ENCODE results near the gene MYBPC3.

DNA sequence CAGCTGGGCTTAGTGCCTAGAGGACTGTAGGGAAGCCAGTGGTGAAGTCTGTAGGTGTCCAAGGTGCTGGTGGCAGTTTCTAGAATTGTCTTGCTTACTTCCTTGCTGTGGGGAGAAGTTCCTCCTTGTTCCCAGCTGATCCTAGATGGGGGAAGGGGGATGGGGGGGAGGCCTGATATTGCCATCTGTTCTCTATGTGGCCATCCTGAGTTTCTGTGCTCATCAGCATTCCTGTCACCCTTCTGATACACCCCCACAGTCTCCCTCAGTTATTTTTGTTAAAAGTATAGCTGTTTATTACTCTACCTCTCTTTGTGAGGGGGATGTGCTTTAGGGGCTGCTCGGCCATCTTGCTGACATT lies 46.0 kb downstream of the MYBPC3 start:
- TF ChIP-seq, protein P1, sequence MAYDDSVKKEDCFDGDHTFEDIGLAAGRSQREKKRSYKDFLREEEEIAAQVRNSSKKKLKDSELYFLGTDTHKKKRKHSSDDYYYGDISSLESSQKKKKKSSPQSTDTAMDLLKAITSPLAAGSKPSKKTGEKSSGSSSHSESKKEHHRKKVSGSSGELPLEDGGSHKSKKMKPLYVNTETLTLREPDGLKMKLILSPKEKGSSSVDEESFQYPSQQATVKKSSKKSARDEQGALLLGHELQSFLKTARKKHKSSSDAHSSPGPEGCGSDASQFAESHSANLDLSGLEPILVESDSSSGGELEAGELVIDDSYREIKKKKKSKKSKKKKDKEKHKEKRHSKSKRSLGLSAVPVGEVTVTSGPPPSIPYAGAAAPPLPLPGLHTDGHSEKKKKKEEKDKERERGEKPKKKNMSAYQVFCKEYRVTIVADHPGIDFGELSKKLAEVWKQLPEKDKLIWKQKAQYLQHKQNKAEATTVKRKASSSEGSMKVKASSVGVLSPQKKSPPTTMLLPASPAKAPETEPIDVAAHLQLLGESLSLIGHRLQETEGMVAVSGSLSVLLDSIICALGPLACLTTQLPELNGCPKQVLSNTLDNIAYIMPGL (CRISPR knock-in tag; IDR thresholded peaks at IDR 0.05; ENCODE audit: borderline replicate concordance): no peak
- TF ChIP-seq JUN (IDR thresholded peaks at IDR 0.05) (no peak), RAD21 (conservative IDR thresholded peaks at IDR 0.05 in 1 of 2, IDR thresholded peaks at IDR 0.05 in 1 of 2) (no peak), NR3C1 (IDR thresholded peaks at IDR 0.05) (no peak), JUNB (IDR thresholded peaks at IDR 0.05) (no peak), RNF2 (IDR thresholded peaks at IDR 0.05; ENCODE audit: borderline replicate concordance, low read depth) (no peak), POLR2A (IDR thresholded peaks at IDR 0.05; ENCODE audit: low read length) (no peak), FOSL2 (IDR thresholded peaks at IDR 0.05) (no peak), FOSL2 (CRISPR knock-in tag; IDR thresholded peaks at IDR 0.05) (no peak), ESRRA (IDR thresholded peaks at IDR 0.05; ENCODE audit: borderline replicate concordance, low read length) (no peak), EP300 (IDR thresholded peaks at IDR 0.05) (no peak)
- TF ChIP-seq, protein P2, sequence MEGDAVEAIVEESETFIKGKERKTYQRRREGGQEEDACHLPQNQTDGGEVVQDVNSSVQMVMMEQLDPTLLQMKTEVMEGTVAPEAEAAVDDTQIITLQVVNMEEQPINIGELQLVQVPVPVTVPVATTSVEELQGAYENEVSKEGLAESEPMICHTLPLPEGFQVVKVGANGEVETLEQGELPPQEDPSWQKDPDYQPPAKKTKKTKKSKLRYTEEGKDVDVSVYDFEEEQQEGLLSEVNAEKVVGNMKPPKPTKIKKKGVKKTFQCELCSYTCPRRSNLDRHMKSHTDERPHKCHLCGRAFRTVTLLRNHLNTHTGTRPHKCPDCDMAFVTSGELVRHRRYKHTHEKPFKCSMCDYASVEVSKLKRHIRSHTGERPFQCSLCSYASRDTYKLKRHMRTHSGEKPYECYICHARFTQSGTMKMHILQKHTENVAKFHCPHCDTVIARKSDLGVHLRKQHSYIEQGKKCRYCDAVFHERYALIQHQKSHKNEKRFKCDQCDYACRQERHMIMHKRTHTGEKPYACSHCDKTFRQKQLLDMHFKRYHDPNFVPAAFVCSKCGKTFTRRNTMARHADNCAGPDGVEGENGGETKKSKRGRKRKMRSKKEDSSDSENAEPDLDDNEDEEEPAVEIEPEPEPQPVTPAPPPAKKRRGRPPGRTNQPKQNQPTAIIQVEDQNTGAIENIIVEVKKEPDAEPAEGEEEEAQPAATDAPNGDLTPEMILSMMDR (IDR thresholded peaks at IDR 0.05): no peak
- TF ChIP-seq, protein P3, sequence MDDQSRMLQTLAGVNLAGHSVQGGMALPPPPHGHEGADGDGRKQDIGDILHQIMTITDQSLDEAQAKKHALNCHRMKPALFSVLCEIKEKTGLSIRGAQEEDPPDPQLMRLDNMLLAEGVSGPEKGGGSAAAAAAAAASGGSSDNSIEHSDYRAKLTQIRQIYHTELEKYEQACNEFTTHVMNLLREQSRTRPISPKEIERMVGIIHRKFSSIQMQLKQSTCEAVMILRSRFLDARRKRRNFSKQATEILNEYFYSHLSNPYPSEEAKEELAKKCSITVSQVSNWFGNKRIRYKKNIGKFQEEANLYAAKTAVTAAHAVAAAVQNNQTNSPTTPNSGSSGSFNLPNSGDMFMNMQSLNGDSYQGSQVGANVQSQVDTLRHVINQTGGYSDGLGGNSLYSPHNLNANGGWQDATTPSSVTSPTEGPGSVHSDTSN (IDR thresholded peaks at IDR 0.05): no peak
- TF ChIP-seq, protein P4, sequence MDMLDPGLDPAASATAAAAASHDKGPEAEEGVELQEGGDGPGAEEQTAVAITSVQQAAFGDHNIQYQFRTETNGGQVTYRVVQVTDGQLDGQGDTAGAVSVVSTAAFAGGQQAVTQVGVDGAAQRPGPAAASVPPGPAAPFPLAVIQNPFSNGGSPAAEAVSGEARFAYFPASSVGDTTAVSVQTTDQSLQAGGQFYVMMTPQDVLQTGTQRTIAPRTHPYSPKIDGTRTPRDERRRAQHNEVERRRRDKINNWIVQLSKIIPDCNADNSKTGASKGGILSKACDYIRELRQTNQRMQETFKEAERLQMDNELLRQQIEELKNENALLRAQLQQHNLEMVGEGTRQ (IDR thresholded peaks at IDR 0.05): no peak
